Neural cell (in vitro differentiated cells): ENCODE measurements around the gene ZSWIM6.

Experiments
- EZH2 ChIP-seq: fragments of 200-600, 300-800 bp; shearing (Covaris generic), sonication (generic); IDR thresholded peaks from 2 replicates; pipeline ENCODE4 v1.6.1; 2014; ENCODE audit warnings: antibody characterized with exemption, low read length, borderline replicate concordance, mild to moderate bottlenecking; ENCODE audit not compliant: insufficient read depth, poor library complexity, severe bottlenecking
- POLR2AphosphoS5 ChIP-seq: IDR thresholded peaks from 2 replicates; pipeline ENCODE4 v1.6.1; 2012
- RAD21 ChIP-seq: fragments of 450-650 bp; conservative IDR thresholded peaks from 2 replicates; pipeline ENCODE4 v1.6.1; 2014; ENCODE audit warnings: antibody characterized with exemption, mild to moderate bottlenecking, moderate library complexity
- TF ChIP-seq, protein P1 (sequence below): fragments of 450-650 bp; IDR thresholded peaks from 2 replicates; pipeline ENCODE4 v1.5.1; 2014; ENCODE audit warnings: antibody characterized with exemption, mild to moderate bottlenecking, moderate library complexity; ENCODE audit not compliant: poor library complexity, severe bottlenecking
- TF ChIP-seq, protein P2 (sequence below): IDR thresholded peaks from 2 replicates; pipeline ENCODE4 v1.6.1; 2012; ENCODE audit warnings: borderline replicate concordance

DNA sequence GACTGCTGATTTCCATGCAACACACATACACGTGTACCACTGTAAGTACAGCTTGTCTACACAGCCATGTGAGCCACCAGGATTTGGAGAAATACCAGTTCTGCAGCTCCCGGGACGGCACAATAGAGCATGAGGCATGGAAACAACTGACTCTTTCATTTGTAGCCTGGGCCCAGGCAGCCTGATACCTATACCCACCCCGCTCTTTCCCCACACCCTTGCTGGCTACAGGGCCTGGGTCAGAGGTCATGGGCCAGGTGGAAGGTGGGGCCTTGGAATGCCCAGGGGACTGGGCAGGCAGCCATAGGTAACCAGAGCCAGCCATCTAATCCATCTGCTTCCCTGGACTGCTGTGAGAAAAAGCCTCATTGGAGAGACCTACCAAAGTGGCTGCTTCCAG lies 39.0 kb upstream of the ZSWIM6 start:
- TF ChIP-seq, protein P1, sequence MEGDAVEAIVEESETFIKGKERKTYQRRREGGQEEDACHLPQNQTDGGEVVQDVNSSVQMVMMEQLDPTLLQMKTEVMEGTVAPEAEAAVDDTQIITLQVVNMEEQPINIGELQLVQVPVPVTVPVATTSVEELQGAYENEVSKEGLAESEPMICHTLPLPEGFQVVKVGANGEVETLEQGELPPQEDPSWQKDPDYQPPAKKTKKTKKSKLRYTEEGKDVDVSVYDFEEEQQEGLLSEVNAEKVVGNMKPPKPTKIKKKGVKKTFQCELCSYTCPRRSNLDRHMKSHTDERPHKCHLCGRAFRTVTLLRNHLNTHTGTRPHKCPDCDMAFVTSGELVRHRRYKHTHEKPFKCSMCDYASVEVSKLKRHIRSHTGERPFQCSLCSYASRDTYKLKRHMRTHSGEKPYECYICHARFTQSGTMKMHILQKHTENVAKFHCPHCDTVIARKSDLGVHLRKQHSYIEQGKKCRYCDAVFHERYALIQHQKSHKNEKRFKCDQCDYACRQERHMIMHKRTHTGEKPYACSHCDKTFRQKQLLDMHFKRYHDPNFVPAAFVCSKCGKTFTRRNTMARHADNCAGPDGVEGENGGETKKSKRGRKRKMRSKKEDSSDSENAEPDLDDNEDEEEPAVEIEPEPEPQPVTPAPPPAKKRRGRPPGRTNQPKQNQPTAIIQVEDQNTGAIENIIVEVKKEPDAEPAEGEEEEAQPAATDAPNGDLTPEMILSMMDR, result no peak
- TF ChIP-seq POLR2AphosphoS5 (no peak), RAD21 (no peak), EZH2 (no peak)
- TF ChIP-seq, protein P2, sequence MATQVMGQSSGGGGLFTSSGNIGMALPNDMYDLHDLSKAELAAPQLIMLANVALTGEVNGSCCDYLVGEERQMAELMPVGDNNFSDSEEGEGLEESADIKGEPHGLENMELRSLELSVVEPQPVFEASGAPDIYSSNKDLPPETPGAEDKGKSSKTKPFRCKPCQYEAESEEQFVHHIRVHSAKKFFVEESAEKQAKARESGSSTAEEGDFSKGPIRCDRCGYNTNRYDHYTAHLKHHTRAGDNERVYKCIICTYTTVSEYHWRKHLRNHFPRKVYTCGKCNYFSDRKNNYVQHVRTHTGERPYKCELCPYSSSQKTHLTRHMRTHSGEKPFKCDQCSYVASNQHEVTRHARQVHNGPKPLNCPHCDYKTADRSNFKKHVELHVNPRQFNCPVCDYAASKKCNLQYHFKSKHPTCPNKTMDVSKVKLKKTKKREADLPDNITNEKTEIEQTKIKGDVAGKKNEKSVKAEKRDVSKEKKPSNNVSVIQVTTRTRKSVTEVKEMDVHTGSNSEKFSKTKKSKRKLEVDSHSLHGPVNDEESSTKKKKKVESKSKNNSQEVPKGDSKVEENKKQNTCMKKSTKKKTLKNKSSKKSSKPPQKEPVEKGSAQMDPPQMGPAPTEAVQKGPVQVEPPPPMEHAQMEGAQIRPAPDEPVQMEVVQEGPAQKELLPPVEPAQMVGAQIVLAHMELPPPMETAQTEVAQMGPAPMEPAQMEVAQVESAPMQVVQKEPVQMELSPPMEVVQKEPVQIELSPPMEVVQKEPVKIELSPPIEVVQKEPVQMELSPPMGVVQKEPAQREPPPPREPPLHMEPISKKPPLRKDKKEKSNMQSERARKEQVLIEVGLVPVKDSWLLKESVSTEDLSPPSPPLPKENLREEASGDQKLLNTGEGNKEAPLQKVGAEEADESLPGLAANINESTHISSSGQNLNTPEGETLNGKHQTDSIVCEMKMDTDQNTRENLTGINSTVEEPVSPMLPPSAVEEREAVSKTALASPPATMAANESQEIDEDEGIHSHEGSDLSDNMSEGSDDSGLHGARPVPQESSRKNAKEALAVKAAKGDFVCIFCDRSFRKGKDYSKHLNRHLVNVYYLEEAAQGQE, result no peak
